Dedifferentiated amniotic fluid mesenchymal stem cell (primary cell): ENCODE results near the gene TTL.
"Not testable (repeated sequence)": the region's sequence is repeated elsewhere in the genome, so short reads cannot be mapped to it uniquely, and the experiment has no call there.

ENCODE experiments used
- DNase-seq: peaks from one replicate; pipeline ENCODE4 v3.0.0-alpha.2; 2016; ENCODE audit errors: extremely low spot score

Gene TTL

DNA sequence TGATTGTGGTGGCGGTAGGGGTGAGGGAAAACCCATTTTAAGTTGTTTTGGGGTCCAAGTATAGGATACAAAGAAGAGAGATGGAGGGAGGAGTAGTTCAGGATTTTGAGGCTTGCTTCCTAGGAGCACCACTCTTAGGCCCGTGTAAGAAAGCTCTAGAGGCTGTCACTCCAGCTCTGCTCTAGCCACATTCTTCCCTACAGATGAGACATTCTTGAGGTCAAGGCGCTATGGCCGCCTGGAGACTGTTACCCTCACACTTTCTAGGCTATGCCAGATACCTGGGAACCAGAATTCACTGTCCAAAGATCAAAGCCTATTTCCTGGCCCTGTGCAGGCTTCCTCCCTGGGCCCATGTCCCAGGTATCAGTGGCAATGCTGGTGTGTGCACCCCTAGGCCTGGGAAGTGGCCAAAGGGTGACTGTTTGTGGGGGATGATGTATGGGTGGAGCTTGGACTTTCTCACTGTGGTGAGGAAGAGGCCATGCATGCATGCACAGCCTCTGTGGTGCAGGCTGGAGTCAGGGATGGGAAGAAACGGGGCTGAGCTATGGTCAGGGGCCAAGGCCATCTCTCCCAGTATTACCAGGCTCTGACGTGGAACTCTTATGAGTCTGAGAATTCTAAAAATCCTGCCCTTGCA lies 7.0 kb upstream of the TTL start:
- DNase-seq, result no peak

- no peak for DNase-seq
These were observed 5.5 kb upstream of the TTL start for GRCh38 chr2:112476434-112476833.

GRCh38 chr2:112480530-112481049 lies 1.4 kb upstream of the TTL start:
- DNase-seq, result no peak

- peak; percentile 80 for DNase-seq
These were observed 867 bp upstream of the TTL start for GRCh38 chr2:112481050-112481527.

DNA sequence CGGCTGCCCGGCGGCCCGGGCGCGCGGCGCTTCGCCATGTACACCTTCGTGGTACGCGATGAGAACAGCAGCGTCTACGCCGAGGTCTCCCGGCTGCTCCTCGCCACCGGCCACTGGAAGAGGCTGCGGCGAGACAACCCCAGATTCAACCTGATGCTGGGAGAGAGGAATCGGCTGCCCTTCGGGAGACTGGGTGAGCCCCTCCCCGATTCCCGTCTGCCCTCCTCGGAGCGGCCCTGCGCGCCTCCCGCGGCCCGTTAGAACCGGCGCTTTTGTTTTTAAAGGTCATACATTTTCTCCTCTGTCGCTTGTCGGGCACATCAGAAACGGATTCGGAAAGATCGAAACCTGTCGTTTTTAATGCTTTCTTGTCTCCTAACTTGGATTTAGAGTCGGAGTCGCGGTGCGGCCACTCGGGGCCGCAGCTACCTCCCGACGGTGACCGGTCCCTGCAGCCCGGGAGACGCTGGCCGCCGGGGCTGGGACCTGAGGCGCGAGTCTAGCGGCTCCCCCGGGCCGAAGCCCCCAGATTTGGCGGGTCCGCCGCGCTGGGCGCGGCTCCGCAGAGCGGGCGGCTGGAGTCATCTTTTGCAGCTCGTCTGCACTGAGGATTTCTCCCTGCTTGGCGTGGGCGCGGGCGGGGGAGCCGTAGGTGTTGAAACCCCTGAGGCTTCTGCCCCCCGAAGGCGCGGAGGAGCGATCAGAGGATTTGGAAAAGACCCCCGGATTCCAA lies 519 bp downstream of the TTL start:
- DNase-seq, result peak; percentile 27

GRCh38 chr2:112483042-112483473 lies 1.1 kb downstream of the TTL start:
- peak; percentile 35 for DNase-seq

GRCh38 chr2:112483831-112484230 lies 1.9 kb downstream of the TTL start:
- no peak for DNase-seq

- no peak for DNase-seq
These were observed 3.9 kb downstream of the TTL start for GRCh38 chr2:112485849-112486248.

GRCh38 chr2:112486895-112487294 lies 4.9 kb downstream of the TTL start:
- DNase-seq, result no peak

- no peak for DNase-seq
These were observed 5.5 kb downstream of the TTL start for GRCh38 chr2:112487444-112487961.

DNA sequence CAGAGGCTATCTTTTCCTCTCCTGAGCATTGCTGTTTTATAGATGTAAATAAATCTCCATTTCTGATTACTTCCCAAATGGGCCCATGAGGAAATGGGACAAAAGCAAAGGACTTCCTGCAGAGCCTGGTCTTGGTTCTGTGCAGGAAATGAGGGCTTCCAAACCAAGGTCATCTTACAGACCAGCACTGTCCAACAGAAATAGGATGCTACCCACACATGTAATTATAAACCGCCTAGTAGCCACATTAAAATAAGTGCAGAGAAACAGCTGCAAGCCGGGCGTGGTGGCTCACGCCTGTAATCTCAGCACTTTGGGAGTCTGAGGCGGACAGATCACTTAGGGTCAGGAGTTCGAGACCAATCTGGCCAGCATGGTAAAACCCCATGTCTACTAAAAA lies 6.2 kb downstream of the TTL start:
- DNase-seq, result no peak

DNA sequence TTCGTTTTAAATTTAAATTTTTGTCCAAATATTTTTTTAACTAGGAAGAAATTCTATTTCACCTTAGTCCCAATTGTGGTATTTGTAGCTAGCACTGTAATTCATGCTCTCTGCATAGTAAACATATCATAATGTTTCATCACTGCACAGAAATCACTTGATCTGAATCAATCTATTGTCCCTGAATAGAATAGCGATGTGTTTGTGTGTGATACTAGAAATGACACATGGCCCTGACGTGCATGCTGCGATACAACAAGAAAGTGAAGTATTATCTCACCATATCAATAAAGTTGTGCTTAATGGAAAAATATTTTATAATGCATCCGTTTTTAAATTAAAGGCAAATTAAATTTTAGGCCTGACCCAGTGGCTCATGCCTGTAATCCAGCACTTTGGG lies 10.0 kb downstream of the TTL start:
- no peak for DNase-seq

DNA sequence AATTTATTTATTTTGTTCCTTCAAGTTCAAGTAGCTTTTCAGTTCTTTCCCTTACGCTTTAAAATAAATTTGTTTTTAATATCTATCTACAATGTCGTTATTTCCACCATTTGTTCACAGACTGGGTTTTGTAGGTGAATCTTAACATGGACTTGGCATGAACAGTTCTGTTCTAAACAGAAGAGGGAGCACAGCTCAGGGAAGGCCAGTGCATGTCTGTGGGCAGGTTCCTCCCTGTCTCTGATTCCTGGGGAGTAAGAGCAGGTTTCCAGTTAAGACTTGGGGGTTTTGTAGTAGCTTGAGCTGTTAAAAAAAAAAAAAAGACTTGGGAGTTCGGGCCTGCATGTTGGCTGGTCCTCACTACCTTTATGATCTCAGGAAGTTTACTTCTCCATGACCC lies 11.1 kb downstream of the TTL start:
- DNase-seq, result no peak

- DNase-seq, result peak; percentile 47
These were observed 12.1 kb downstream of the TTL start for GRCh38 chr2:112493858-112494648.

DNA sequence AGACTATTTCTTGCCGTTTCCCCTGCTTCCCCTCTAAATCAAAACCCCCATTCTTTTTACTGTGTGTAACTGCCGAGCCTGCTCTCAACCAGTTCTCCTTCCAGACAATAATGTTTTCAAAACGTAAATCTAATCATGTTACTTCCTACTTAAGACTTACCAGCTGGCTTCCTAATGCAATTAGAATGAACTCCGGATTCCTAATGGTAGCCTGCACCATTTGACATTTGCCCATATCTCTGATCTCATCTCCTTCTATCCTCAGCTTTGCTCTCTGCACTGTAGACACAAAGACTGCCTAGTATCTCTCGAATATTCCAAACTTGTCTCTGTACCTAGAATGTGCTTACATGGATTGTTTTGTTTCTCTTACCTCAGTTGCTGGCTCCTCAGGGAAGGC lies 12.9 kb downstream of the TTL start:
- DNase-seq, result no peak

- DNase-seq, result not testable (repeated sequence)
These were observed 13.9 kb downstream of the TTL start for GRCh38 chr2:112495878-112496277.

GRCh38 chr2:112500850-112501484 lies 19.0 kb downstream of the TTL start:
- not testable (repeated sequence) for DNase-seq

GRCh38 chr2:112509239-112509998 lies 27.5 kb downstream of the TTL start:
- DNase-seq, result not testable (repeated sequence)

DNA sequence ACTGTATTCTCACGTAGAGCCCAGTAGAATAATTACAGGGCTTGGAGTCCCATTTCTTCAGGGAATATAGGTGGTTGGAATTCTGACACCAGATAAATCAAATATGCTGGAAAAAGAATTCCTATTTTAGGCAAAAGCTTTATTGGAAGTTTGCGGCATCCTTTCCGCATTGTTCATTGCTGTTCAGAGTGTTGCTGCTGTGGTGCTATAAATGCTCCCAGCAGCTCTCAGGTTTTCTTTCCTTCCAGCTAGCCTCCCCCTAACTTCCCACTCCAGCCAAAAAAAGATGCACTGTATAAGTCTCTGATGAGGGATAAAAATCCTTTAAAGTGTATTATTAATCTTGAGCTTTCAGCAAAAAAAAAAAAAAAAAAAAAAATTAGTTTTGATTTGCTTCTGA lies 34.8 kb downstream of the TTL start:
- no peak for DNase-seq

- DNase-seq, result no peak
These were observed 36.9 kb downstream of the TTL start for GRCh38 chr2:112518807-112519206.

- DNase-seq, result no peak
These were observed 37.5 kb downstream of the TTL start for GRCh38 chr2:112519506-112519905.
